Stimulated activated CD4-positive, alpha-beta T cell treated with anti-CD3 and anti-CD28 coated beads, TNF-alpha, amount 100 ng/mL, for 48 hours (primary cell): ENCODE measurements around the gene ADAMTS6.
"Not testable (repeated sequence)": the region's sequence is repeated elsewhere in the genome, so short reads cannot be mapped to it uniquely, and the experiment has no call there.

Source experiments
- DNase-seq, 3 donors: peaks; one replicate each; pipeline ENCODE4 v3.0.0-alpha.2; 2020; ENCODE audit warnings: low read depth in 3 of 3

ADAMTS6 gene

DNA sequence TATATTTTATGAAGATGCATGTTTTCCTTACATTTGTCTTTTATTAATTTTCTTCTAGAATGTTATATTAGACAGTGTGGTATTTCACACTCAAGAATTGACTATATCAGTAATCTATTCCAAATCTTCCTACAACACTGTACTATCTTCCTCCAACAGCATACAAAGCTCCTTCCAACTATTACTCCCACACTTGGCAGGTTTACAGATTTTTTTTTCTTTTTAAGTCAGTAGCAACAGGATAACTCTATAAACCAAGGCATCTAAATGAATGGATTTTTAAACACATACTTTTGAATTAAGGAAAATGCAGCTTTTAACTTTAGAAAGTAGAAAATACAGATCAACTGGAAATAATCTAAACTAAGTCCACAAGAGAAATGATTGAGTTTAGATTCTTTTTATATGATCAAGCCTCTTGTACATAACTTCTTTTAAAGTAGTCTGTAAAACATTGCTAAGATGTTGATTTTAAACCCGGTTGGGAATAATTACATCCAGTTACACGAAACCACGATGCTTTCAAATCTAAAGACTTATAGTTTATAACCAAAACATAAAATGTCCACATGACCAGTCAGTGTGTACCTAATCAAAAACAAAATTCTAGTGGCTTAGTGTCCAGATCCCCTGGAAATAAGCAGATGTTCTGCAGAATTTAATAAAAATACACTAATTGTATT, 281.6 kb downstream of the ADAMTS6 start:
- DNase-seq: no peak

DNA sequence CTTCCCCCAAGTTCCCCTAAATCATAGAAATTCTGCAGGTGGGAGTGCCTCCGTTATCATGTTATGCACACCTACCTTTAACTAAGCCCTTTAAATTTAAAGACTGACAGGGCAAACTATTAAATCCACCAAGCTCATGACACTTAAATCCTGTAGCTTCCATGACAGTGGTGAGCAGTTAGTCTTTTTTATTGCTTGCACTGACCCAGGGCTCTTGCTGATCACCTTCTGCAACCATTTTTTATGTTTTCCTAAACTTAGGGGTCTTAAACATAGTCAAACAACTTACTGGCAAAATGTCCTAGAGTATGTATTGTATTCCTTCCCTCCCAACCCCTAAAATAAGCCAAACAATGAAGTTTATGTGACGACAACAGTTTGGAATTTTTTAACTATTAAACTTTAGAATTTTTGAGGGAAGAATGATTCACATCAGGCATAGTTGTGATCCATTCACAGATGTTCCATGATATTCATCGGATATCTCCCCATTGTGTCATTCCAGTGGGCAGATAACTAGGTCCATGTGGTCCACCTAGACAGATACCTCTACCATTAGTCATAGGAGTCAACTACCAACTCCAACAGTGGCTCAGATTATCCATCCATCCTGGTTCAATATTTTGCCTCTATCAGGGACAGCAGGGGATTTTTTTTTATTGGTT, 283.1 kb downstream of the ADAMTS6 start:
- DNase-seq: no peak

DNA sequence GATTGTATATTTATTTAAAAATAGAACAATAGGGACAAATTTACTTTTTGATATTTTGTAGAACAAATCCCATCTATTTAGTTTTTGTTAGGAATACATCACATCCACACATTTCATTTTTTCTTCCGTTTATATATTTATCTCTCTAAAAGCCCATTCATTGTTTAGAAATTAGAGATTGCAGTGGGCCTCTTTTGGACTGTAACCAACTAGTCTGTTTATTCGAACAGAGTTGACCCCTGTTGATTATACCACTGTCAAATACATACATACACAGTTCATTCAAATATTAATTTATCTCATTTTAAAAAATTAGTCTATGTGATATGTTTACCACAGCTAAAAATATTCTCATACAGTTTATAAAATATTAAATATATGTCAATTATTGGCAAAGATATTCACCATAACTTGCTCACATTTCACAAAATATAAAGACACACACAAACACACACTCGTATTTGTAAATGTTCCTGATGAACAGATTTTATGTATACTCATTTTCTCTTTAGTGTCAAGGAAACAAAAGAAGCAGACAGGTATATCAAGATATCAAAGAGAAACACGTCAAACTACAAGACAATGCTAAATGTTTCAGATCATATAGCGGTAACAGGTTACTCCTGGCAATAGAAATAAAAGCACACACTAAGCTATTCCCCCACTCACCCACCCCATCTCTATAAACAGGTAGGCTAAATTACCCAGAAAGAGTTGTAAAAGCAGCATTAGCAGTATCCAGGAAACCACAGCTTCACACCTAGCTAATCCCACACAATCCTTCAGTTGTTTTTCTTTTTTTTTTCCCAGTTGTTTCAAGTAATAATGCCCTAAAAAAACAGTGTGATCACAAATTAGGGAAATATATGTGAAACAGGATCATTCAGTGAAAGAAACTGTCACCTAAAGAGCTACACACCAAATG, 283.9 kb downstream of the ADAMTS6 start:
- no peak for DNase-seq

DNA sequence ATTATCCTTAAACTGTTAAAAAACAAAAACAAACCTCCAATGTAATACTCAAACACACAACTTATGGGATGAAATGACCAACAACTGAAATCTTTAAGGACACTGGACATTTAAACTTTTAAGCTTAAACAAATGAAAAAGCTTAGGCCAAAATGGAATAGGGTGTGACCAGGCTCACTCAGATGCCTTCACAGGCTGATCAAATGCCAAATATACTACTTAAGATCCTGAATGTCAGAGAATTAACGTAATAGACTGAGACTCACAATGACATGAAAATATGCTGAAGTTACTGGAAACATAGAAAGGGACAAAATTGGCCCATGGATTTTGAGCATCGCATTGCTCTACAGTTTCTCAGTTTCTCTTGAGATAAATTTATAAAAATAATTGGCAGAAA, 286.8 kb downstream of the ADAMTS6 start:
- no peak for DNase-seq

DNA sequence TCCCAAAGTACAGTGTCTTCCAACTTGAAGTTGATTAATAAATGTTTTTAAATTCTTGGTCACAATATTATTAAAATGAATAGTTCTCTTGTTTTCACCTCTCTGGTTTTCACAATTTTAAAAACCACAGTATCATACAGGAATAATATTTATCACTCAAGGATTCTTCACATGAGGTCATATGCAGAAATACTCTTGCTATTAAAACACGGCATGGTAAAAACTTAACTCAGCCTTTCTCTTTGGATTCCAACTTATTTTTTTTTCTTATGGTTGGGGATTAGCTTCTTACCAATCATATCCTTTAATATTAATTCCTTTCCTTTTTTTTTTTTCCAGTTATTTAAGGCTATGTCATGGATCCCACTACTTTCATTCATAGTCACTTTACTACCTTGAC, 289.4 kb downstream of the ADAMTS6 start:
- no peak for DNase-seq

GRCh38 chr5:65191554-65192135, 290.1 kb downstream of the ADAMTS6 start:
- DNase-seq: no peak

DNA sequence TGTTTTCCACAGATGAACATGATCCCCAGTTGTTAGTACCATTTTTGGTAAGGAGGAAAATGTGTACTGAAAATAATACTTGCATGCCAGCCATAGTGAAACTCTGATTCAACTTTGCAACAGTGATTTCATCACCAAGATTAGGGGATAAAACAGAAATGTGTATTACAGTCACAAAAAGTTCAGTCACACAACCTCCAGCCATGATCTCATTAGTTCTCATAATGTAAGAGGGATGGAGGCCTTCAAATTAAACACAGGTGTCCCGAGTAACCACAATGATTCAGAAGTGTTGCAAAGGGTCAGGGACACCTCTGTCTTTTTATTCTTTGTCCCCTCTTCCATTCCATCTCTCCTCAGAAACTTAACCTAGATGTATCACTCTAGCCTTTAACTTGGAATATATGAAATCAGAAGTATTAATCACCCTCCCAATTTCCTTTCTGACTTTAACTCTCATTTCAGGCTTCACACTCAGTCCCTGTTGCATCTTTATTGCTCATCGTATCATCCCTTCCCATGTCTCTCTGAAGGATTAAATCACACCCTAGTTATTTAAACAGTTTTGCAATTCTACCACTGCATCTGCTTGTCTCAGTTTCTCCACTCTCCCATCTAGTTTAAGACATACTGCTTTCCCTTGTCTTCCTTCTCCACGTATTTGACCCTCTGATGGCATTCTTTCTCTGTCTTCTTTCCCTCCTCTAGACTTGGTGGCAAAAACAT, 291.2 kb downstream of the ADAMTS6 start:
- DNase-seq: peak in 1 of 3 donors; percentile 13

DNA sequence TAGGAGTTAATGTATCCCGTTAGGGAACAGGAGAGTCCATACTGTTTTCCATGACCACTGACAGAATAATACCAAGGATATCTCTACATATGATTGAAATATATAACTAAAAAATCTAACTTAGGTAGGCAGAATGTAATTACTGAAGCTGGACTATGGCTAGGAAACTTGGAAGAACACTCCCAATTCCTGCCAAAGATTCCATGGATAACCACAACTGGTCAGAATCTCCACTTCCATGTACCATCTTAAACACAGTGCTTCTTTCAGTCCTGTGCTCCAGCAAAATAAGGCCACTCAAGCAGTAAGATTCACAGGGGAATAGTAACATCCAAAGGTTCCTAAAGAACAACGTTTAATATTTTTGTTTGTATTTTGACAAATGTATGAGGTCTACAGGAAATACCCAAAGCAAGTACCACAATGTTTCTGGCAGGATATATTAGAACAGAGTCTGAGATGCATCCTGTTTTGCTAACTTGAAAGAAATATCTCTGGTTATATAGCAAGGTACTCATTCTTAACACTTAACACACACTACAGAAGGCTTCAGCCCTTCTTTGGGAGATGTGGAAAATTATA, 295.0 kb downstream of the ADAMTS6 start:
- no peak for DNase-seq

- no peak for DNase-seq
Measured at GRCh38 chr5:65185468-65185867, 296.3 kb downstream of the ADAMTS6 start.

DNA sequence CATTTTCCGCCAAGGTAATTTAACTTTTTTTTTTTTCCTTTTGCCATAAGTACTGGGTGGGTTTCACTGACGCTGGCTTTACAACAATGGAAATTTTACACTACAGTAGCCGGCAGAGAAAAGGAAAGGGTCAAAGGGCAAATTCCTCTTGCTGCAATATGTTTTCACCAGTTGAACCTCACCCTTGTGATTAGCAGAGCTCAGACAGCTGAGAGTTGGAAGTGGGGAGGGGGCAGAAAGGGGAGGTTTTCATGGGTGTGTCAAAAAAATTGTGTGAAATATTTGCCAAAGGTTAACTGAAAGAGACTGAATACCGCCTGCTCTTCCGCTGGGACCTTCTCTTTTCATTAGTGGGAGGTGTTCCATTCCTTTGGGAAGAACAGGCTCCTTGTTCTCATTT, 296.9 kb downstream of the ADAMTS6 start:
- no peak for DNase-seq

DNA sequence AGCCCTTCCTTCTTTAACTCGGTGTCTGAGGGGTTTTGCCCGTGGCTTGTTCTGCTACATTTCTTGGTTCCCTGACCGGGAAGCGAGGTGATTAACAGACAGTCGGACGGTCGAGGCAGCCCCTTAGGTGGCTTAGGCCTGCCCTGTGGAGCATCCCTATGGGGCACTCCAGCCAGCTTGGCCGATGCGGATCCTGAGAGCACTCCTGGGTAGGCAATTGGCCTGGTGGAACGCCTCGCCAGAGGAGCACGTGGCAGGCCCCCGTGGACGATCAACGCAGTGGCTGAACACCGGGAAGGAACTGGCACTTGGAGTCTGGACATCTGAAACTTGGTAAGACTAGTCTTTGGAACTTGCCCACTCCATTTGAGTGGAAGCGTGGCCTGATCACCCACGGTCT, 307.5 kb downstream of the ADAMTS6 start:
- DNase-seq: not testable (repeated sequence)

DNA sequence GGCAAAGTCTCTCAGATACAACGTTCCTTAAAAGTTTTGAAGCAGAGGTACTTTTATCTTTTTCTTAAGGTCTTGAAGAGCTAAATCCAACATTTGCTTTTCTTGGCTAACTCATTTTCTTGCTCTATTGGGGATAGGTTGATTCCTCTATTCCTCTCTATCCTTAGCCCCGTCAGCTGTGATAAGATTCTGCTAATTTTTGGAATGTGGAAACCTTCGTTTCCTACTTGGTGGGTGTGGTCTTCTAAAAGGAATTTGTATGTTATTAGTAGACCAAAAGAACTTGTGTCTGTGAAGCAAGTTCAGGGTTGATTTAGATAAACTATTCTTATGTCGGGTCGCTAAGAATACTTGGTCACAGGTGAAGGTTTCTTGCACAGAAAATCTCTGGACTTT, 308.6 kb downstream of the ADAMTS6 start:
- DNase-seq: no peak

GRCh38 chr5:65172486-65173129, 309.1 kb downstream of the ADAMTS6 start:
- DNase-seq: peak; percentile 37 to 69 (median 68)

- no peak for DNase-seq
Measured at GRCh38 chr5:65171645-65172044, 310.1 kb downstream of the ADAMTS6 start.

DNA sequence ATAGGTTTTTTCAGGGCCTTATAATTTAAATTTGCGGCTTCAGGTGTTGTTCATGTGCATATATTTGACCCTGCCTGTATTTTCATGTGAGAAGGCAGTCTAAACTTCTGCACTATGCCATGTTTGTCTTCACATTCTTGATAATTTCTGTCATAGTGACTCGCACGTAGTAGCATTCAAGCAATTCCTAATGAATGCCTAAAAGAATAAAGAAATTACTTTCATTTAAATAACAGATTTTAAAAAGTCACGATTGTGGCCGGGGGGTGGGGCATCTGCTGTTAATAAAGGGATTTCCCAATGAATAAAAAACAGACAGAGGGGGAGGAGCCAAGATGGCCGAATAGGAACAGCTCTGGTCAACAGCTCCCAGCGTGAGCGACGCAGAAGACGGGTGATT, 318.0 kb downstream of the ADAMTS6 start:
- DNase-seq: no peak

- DNase-seq: no peak
Measured at GRCh38 chr5:65161655-65162054, 320.1 kb downstream of the ADAMTS6 start.

- DNase-seq: no peak
Measured at GRCh38 chr5:65157906-65158603, 323.7 kb downstream of the ADAMTS6 start.

DNA sequence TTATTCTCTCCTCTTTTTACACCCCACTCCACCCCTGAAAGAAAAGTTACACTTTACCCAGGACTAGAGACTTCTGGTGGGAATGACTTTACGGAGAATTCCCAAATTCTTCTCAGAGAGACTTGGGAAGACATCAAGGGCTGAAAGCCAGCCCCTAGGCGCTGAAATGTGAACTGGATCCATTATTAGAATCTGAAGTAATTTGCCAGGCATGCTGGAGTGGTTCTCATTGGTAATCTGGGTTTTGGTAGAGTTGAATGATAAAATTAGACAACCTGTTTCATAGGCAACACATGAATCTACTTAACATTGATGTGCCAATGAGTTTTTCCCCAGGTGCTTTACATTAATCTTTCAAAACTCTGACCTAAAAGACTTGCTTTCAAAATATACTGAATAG, 324.8 kb downstream of the ADAMTS6 start:
- DNase-seq: no peak

DNA sequence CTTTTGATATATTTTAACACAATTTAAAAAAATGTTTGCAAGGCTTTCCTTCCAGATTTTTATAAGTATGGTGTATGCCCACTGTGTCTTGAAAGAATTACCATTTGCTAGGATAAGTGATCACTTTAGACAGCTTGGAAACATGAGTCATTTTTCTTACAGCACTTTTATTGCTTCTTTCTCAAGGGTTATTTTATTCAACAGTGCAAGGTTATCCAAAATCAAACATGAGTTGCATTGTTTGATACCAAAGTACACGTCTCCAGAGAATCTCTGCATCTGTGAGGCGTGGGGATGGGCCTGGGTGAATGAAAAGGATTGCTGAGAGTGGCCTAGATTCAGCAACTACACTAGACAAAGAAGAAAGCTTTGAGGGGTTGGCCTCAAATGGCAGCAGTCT, 329.6 kb downstream of the ADAMTS6 start:
- no peak for DNase-seq

- no peak for DNase-seq
Measured at GRCh38 chr5:65151614-65152013, 330.1 kb downstream of the ADAMTS6 start.
